IPS-20b (cell line): ENCODE measurements around the gene MAPK8IP1.
"Not testable (repeated sequence)": the region's sequence is repeated elsewhere in the genome, so short reads cannot be mapped to it uniquely, and the experiment has no call there.

Experiments
- H3K27ac ChIP-seq: one replicate; pipeline ENCODE4 v1.5.1; 2013; ENCODE audit warnings: low read length
- H3K27me3 ChIP-seq: 2 replicates; pipeline ENCODE4 v1.6.1; 2013; ENCODE audit warnings: mild to moderate bottlenecking, low read length, inconsistent platforms; ENCODE audit not compliant: insufficient read depth
- H3K36me3 ChIP-seq: 2 replicates; pipeline ENCODE4 v1.6.1; 2013; ENCODE audit warnings: low read depth, mild to moderate bottlenecking, inconsistent platforms, low read length, moderate library complexity; ENCODE audit not compliant: insufficient read depth
- H3K4me1 ChIP-seq: 2 replicates; pipeline ENCODE4 v1.6.1; 2013; ENCODE audit warnings: mild to moderate bottlenecking, control low read depth, inconsistent platforms, low read length, moderate library complexity; ENCODE audit not compliant: insufficient read depth
- H3K4me3 ChIP-seq: 2 replicates; pipeline ENCODE4 v1.5.1; 2013; ENCODE audit warnings: mild to moderate bottlenecking, low read length, inconsistent platforms
- H3K9ac ChIP-seq: 2 replicates; pipeline ENCODE4 v1.6.1; 2013; ENCODE audit warnings: low read depth, mild to moderate bottlenecking, inconsistent platforms, low read length, moderate library complexity
- H3K9me3 ChIP-seq: 2 replicates; pipeline ENCODE4 v1.6.1; 2013; ENCODE audit warnings: mild to moderate bottlenecking, low read depth, low read length, inconsistent platforms; ENCODE audit not compliant: insufficient read depth

MAPK8IP1 gene

GRCh38 chr11:45885274-45885920 lies at the start of gene MAPK8IP1:
TSS of gene MAPK8IP1 (plus strand) at chr11:45885651. CDS start at chr11:45885821, 170 bp downstream.
- Histone ChIP-seq H3K27me3 (peaks cover 11% of the 10 kb centered on the region), H3K9me3 (no peaks in the 10 kb centered on the region), H3K9ac (peak within 1 kb of the TSS; percentile 20; the same call in 1 of the 2 replicates), H3K27ac (no peak within 1 kb of the TSS), H3K36me3 (peaks cover 15% of the 10 kb centered on the region; the same call in 1 of the 2 replicates), H3K4me1 (no peaks in the 10 kb centered on the region; the same call in 1 of the 2 replicates), H3K4me3 (peak within 1 kb of the TSS; percentile 70)

GRCh38 chr11:45839204-45839603 lies 46.2 kb upstream of the MAPK8IP1 start:
- H3K36me3 ChIP-seq, result no peaks in the 10 kb centered on the region
- H3K4me3 ChIP-seq, result no peak overlapping the region
- no peaks in the 10 kb centered on the region for H3K9me3 ChIP-seq
- H3K27ac ChIP-seq, result no peak overlapping the region
- H3K4me1 ChIP-seq, result no peaks in the 10 kb centered on the region
- H3K27me3 ChIP-seq, result peaks cover 9% of the 10 kb centered on the region; the same call in 1 of the 2 replicates
- H3K9ac ChIP-seq, result no peak overlapping the region

- not testable (repeated sequence) for H3K4me1 ChIP-seq, H3K9me3 ChIP-seq, H3K4me3 ChIP-seq, H3K27ac ChIP-seq, H3K9ac ChIP-seq, H3K36me3 ChIP-seq
- H3K27me3 ChIP-seq, result peaks cover 15% of the 10 kb centered on the region
Measured at GRCh38 chr11:45840251-45840650, 45.2 kb upstream of the MAPK8IP1 start.

GRCh38 chr11:45843158-45843924 lies 42.1 kb upstream of the MAPK8IP1 start:
- no peak overlapping the region for H3K9ac ChIP-seq
- peaks cover 2% of the 10 kb centered on the region; the same call in 1 of the 2 replicates for H3K4me1 ChIP-seq
- no peaks in the 10 kb centered on the region for H3K36me3 ChIP-seq
- peaks cover 36% of the 10 kb centered on the region for H3K27me3 ChIP-seq
- H3K4me3 ChIP-seq, result no peak overlapping the region
- no peaks in the 10 kb centered on the region for H3K9me3 ChIP-seq
- H3K27ac ChIP-seq, result no peak overlapping the region

GRCh38 chr11:45844822-45845578 lies 40.5 kb upstream of the MAPK8IP1 start:
- Histone ChIP-seq H3K9ac (no peak overlapping the region), H3K27ac (no peak overlapping the region), H3K36me3 (no peaks in the 10 kb centered on the region), H3K4me1 (peaks cover 8% of the 10 kb centered on the region; the same call in 1 of the 2 replicates), H3K27me3 (peaks cover 46% of the 10 kb centered on the region), H3K4me3 (no peak overlapping the region), H3K9me3 (no peaks in the 10 kb centered on the region)

- no peak overlapping the region for H3K27ac ChIP-seq
- no peak overlapping the region for H3K4me3 ChIP-seq
- H3K9me3 ChIP-seq, result no peaks in the 10 kb centered on the region
- H3K27me3 ChIP-seq, result peaks cover 46% of the 10 kb centered on the region
- H3K36me3 ChIP-seq, result no peaks in the 10 kb centered on the region
- peaks cover 8% of the 10 kb centered on the region; the same call in 1 of the 2 replicates for H3K4me1 ChIP-seq
- no peak overlapping the region for H3K9ac ChIP-seq
Measured at GRCh38 chr11:45846174-45846675, 39.2 kb upstream of the MAPK8IP1 start.

GRCh38 chr11:45846974-45847910 lies 38.2 kb upstream of the MAPK8IP1 start, which contains the start of gene CRY2:
TSS of gene CRY2 (plus strand) at chr11:45847475. CDS start at chr11:45847491, 16 bp downstream.
- H3K4me3 ChIP-seq, result peak within 1 kb of the TSS; percentile 96
- H3K36me3 ChIP-seq, result no peaks in the 10 kb centered on the region
- H3K27ac ChIP-seq, result no peak within 1 kb of the TSS
- H3K4me1 ChIP-seq, result peaks cover 11% of the 10 kb centered on the region; the same call in 1 of the 2 replicates
- H3K9me3 ChIP-seq, result no peaks in the 10 kb centered on the region
- peaks cover 46% of the 10 kb centered on the region for H3K27me3 ChIP-seq
- peak within 1 kb of the TSS; percentile 83 for H3K9ac ChIP-seq

- H3K27me3 ChIP-seq, result peaks cover 46% of the 10 kb centered on the region
- H3K4me1 ChIP-seq, result peaks cover 18% of the 10 kb centered on the region; the same call in 1 of the 2 replicates
- no peaks in the 10 kb centered on the region for H3K36me3 ChIP-seq
- no peaks in the 10 kb centered on the region for H3K9me3 ChIP-seq
- H3K9ac ChIP-seq, result peak overlapping the region; percentile 83; the same call in 1 of the 2 replicates
- H3K27ac ChIP-seq, result no peak overlapping the region
- peak overlapping the region; percentile 96 for H3K4me3 ChIP-seq
Measured at GRCh38 chr11:45847911-45848316, 37.5 kb upstream of the MAPK8IP1 start.

- no peaks in the 10 kb centered on the region for H3K9me3 ChIP-seq
- H3K36me3 ChIP-seq, result no peaks in the 10 kb centered on the region
- no peak overlapping the region for H3K27ac ChIP-seq
- H3K27me3 ChIP-seq, result peaks cover 42% of the 10 kb centered on the region
- H3K4me3 ChIP-seq, result peak overlapping the region; percentile 96
- peaks cover 25% of the 10 kb centered on the region for H3K4me1 ChIP-seq
- H3K9ac ChIP-seq, result peak overlapping the region; percentile 83; the same call in 1 of the 2 replicates
Measured at GRCh38 chr11:45848654-45849081, 36.8 kb upstream of the MAPK8IP1 start.

GRCh38 chr11:45850446-45850845 lies 35.0 kb upstream of the MAPK8IP1 start:
- Histone ChIP-seq H3K27me3 (peaks cover 29% of the 10 kb centered on the region), H3K4me3 (no peak overlapping the region), H3K27ac (no peak overlapping the region), H3K4me1 (peaks cover 38% of the 10 kb centered on the region), H3K9me3 (no peaks in the 10 kb centered on the region), H3K36me3 (no peaks in the 10 kb centered on the region), H3K9ac (no peak overlapping the region)
